Omental fat pad (tissue), 4 donors: Measurements from ENCODE around the gene RHBDF2. TPM values are rescaled to one million over a fixed set of nuclear protein-coding genes. Genes with fewer than 3 reads are reported as not detected.
"Not testable (repeated sequence)": the region's sequence is repeated elsewhere in the genome, so short reads cannot be mapped to it uniquely, and the experiment has no call there.

Source experiments
- ATAC-seq: fragments of 150-250 bp; one replicate; pipeline ENCODE4 v1.9.1; 2016; ENCODE audit warnings: mild to moderate bottlenecking, moderate library complexity; ENCODE audit not compliant: low FRiP score
- DNase-seq: peaks from one replicate; pipeline ENCODE4 v3.0.0-alpha.2; 2019; ENCODE audit warnings: low spot score
- CTCF ChIP-seq, 3 donors: fragments of 450-650 bp; IDR thresholded peaks; one replicate each; pipeline ENCODE4 v1.5.1; 2016 to 2017; ENCODE audit warnings: antibody characterized with exemption in 3 of 3, mild to moderate bottlenecking in 3 of 3, moderate library complexity in 2 of 3
- total RNA-seq, 4 donors: library from RNA; depleted of rRNA; stranded (reverse); fragments of >200 nt; gene quantifications; one replicate each; pipeline ENCODE4 v1.1.0, GENCODE V29; 2016

The RHBDF2 gene
- total RNA-seq, 4 donors from 2014 or later, result 29.9 to 77.9 (median 56.7) TPM

- TF ChIP-seq CTCF (IDR thresholded peaks at IDR 0.05), result no peak
- DNase-seq (no peak), ATAC-seq (no peak)
Measured at GRCh38 chr17:76511668-76512365, 10.6 kb upstream of the RHBDF2 start.

GRCh38 chr17:76510831-76511244 is 9.6 kb upstream of the RHBDF2 start:
- ATAC-seq, result no peak
- TF ChIP-seq CTCF (IDR thresholded peaks at IDR 0.05), result no peak
- no peak for DNase-seq

GRCh38 chr17:76508472-76509063 is 7.3 kb upstream of the RHBDF2 start:
- not testable (repeated sequence) for DNase-seq, ATAC-seq

GRCh38 chr17:76506408-76507345 is 5.5 kb upstream of the RHBDF2 start:
- DNase-seq (peak; percentile 93), ATAC-seq (peak; percentile 72)
- TF ChIP-seq CTCF (IDR thresholded peaks at IDR 0.05), result peak in 2 of 3 donors; percentile 67 to 89

GRCh38 chr17:76504117-76504516 is 2.9 kb upstream of the RHBDF2 start:
- ATAC-seq (no peak), DNase-seq (no peak)
- TF ChIP-seq CTCF (IDR thresholded peaks at IDR 0.05), result no peak

GRCh38 chr17:76502341-76503211 is 1.4 kb upstream of the RHBDF2 start:
- no peak for ATAC-seq
- TF ChIP-seq CTCF (IDR thresholded peaks at IDR 0.05), result no peak
- DNase-seq, result no peak
